RWPE2 (cell line): ENCODE results near the gene TMEM132D.

Source experiments
- ATAC-seq: fragments of 200-7000 bp; cut with Tn5 transposase; 3 replicates; pipeline ENCODE4 v1.9.1; 2021; ENCODE audit warnings: low read depth
- DNase-seq: peaks from one replicate; pipeline ENCODE4 v3.0.0-alpha.2; 2020; ENCODE audit warnings: low spot score
- H3K27ac ChIP-seq: fragments of 450-650 bp; 2 replicates; pipeline ENCODE4 v1.5.1; 2017; ENCODE audit warnings: mild to moderate bottlenecking; ENCODE audit not compliant: poor library complexity, severe bottlenecking
- H3K27me3 ChIP-seq: fragments of 250-450 bp; sonication (Bioruptor Pico); 2 replicates; pipeline ENCODE4 v1.5.1; 2021; ENCODE audit warnings: mild to moderate bottlenecking, moderate library complexity; ENCODE audit not compliant: insufficient read depth, poor library complexity, severe bottlenecking
- H3K36me3 ChIP-seq: fragments of 250-450 bp; sonication (Bioruptor Pico); 2 replicates; pipeline ENCODE4 v1.5.1; 2020; ENCODE audit warnings: low read depth, mild to moderate bottlenecking, moderate library complexity
- H3K4me1 ChIP-seq: fragments of 250-450 bp; sonication (Bioruptor Pico); 2 replicates; pipeline ENCODE4 v1.5.1; 2021; ENCODE audit warnings: mild to moderate bottlenecking, moderate library complexity; ENCODE audit not compliant: insufficient read depth, poor library complexity, severe bottlenecking
- H3K4me3 ChIP-seq: fragments of 250-450 bp; sonication (Bioruptor Pico); 2 replicates; pipeline ENCODE4 v1.5.1; 2021; ENCODE audit warnings: mild to moderate bottlenecking, moderate library complexity; ENCODE audit not compliant: severe bottlenecking
- H3K9me3 ChIP-seq: fragments of 250-450 bp; sonication (Bioruptor Pico); 2 replicates; pipeline ENCODE4 v1.5.1; 2021; ENCODE audit warnings: mild to moderate bottlenecking, moderate library complexity; ENCODE audit not compliant: severe bottlenecking
- CTCF ChIP-seq: fragments of 450-650 bp; IDR thresholded peaks from one replicate; pipeline ENCODE4 v1.5.1; 2017; ENCODE audit warnings: mild to moderate bottlenecking, moderate library complexity; ENCODE audit not compliant: poor library complexity, severe bottlenecking

TMEM132D gene

GRCh38 chr12:129428240-129428936 lies 475.4 kb downstream of the TMEM132D start:
- Histone ChIP-seq H3K27ac (no peak overlapping the region), H3K4me1 (no peaks in the 10 kb centered on the region), H3K9me3 (no peaks in the 10 kb centered on the region), H3K36me3 (no peaks in the 10 kb centered on the region), H3K27me3 (no peaks in the 10 kb centered on the region), H3K4me3 (no peak overlapping the region)
- TF ChIP-seq CTCF: no peak
- ATAC-seq (no peak), DNase-seq (no peak)

GRCh38 chr12:129423041-129423580 lies 480.7 kb downstream of the TMEM132D start:
- Histone ChIP-seq H3K4me1 (no peaks in the 10 kb centered on the region), H3K27ac (no peak overlapping the region), H3K36me3 (no peaks in the 10 kb centered on the region), H3K27me3 (no peaks in the 10 kb centered on the region), H3K9me3 (no peaks in the 10 kb centered on the region), H3K4me3 (no peak overlapping the region)
- no peak for ATAC-seq
- no peak for DNase-seq
- TF ChIP-seq CTCF: no peak

GRCh38 chr12:129413295-129413694 lies 490.5 kb downstream of the TMEM132D start:
- Histone ChIP-seq H3K27ac (no peak overlapping the region), H3K4me1 (no peaks in the 10 kb centered on the region)

GRCh38 chr12:129409281-129409680 lies 494.5 kb downstream of the TMEM132D start:
- Histone ChIP-seq H3K36me3 (no peaks in the 10 kb centered on the region), H3K4me3 (no peak overlapping the region), H3K27me3 (no peaks in the 10 kb centered on the region), H3K4me1 (no peaks in the 10 kb centered on the region), H3K27ac (no peak overlapping the region), H3K9me3 (no peaks in the 10 kb centered on the region)
- TF ChIP-seq CTCF: no peak
- ATAC-seq (no peak), DNase-seq (no peak)

More at GRCh38 chr12:129413295-129413694, 490.5 kb downstream of the TMEM132D start:
- DNase-seq: no peak
- TF ChIP-seq CTCF: no peak
- Histone ChIP-seq H3K4me3 (no peak overlapping the region), H3K36me3 (no peaks in the 10 kb centered on the region), H3K27me3 (no peaks in the 10 kb centered on the region), H3K9me3 (no peaks in the 10 kb centered on the region)
- no peak for ATAC-seq

GRCh38 chr12:129404556-129404955 lies 499.3 kb downstream of the TMEM132D start:
- ATAC-seq: no peak
- Histone ChIP-seq H3K27me3 (no peaks in the 10 kb centered on the region), H3K36me3 (no peaks in the 10 kb centered on the region), H3K9me3 (no peaks in the 10 kb centered on the region), H3K4me1 (no peaks in the 10 kb centered on the region), H3K27ac (no peak overlapping the region), H3K4me3 (no peak overlapping the region)
- no peak for DNase-seq
- TF ChIP-seq CTCF: no peak
